ENCODE data around the gene TMEM171.

DNA sequence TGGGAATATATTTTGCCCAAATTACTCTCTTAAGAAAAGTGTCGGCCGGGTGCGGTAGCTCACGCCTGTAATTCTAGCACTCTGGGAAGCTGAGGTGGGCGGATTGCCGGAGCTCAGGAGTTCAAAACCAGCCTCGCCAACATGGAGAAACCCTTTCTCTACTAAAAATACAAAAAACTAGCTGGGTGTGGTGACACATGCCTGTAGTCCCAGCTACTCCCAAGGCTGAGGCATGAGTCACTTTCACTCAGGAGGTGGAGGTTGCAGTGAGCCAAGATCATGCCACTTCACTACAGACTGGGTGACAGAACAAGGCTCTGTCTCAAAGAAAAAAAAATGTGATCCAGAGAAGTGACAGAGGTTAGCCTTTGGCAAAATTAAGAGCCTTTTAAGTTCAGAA lies 26.4 kb upstream of the TMEM171 start:
- TF ChIP-seq CTCF (IDR thresholded peaks at IDR 0.05) (no peak), EZH2 (IDR thresholded peaks at IDR 0.05; ENCODE audit: borderline replicate concordance, insufficient read depth, low read depth, low read length, poor library complexity, severe bottlenecking) (no peak)

Data from B cell (primary cell).